ENCODE data around the gene NT5C3A.

NT5C3A gene

GRCh38 chr7:33043501-33044400 lies 18.8 kb downstream of the NT5C3A start:
- Histone ChIP-seq H3K36me3 (replicated peaks) (no peaks in the 10 kb centered on the region), H3K27ac (no peak overlapping the region), H3K4me3 (ENCODE audit: low read depth, low read length) (no peak overlapping the region), H3K27me3 (replicated peaks) (no peaks in the 10 kb centered on the region)
- in situ Hi-C loops (cut with HindIII; ENCODE audit: low pct_ligation_motif_present, low sequenced_read_pairs): no loop called here
- TF ChIP-seq CTCF (IDR thresholded peaks at IDR 0.05; ENCODE audit: low read depth, low read length, missing control alignments): no peak
- no peak for DNase-seq

GRCh38 chr7:33041631-33042428 lies 20.7 kb downstream of the NT5C3A start:
- TF ChIP-seq CTCF (IDR thresholded peaks at IDR 0.05; ENCODE audit: low read depth, low read length, missing control alignments): no peak
- Histone ChIP-seq H3K4me3 (ENCODE audit: low read depth, low read length) (no peak overlapping the region), H3K27ac (no peak overlapping the region), H3K27me3 (replicated peaks) (no peaks in the 10 kb centered on the region), H3K36me3 (replicated peaks) (no peaks in the 10 kb centered on the region)
- in situ Hi-C loops (cut with HindIII; ENCODE audit: low pct_ligation_motif_present, low sequenced_read_pairs): no loop called here
- no peak for DNase-seq

- in situ Hi-C loops (cut with HindIII; ENCODE audit: low pct_ligation_motif_present, low sequenced_read_pairs): no loop called here
- no peak for DNase-seq
- no peak for TF ChIP-seq CTCF (IDR thresholded peaks at IDR 0.05; ENCODE audit: low read depth, low read length, missing control alignments)
- no peaks in the 10 kb centered on the region for H3K36me3 ChIP-seq (replicated peaks)
- H3K27ac ChIP-seq: no peak overlapping the region
- H3K4me3 ChIP-seq (ENCODE audit: low read depth, low read length): no peak overlapping the region
- no peaks in the 10 kb centered on the region for H3K27me3 ChIP-seq (replicated peaks)
These were observed 21.6 kb downstream of the NT5C3A start for GRCh38 chr7:33040803-33041516.

GRCh38 chr7:33039903-33040292 lies 22.7 kb downstream of the NT5C3A start:
- TF ChIP-seq CTCF (IDR thresholded peaks at IDR 0.05; ENCODE audit: low read depth, low read length, missing control alignments): no peak
- H3K36me3 ChIP-seq (replicated peaks): no peaks in the 10 kb centered on the region
- in situ Hi-C loops (cut with HindIII; ENCODE audit: low pct_ligation_motif_present, low sequenced_read_pairs): no loop called here
- peak overlapping the region; percentile 15 for H3K27ac ChIP-seq
- no peak for DNase-seq
- peak overlapping the region; percentile 39 for H3K4me3 ChIP-seq (ENCODE audit: low read depth, low read length)
- H3K27me3 ChIP-seq (replicated peaks): no peaks in the 10 kb centered on the region

GRCh38 chr7:33039257-33039902 lies 23.2 kb downstream of the NT5C3A start:
- H3K27me3 ChIP-seq (replicated peaks): no peaks in the 10 kb centered on the region
- in situ Hi-C loops (cut with HindIII; ENCODE audit: low pct_ligation_motif_present, low sequenced_read_pairs): no loop called here
- H3K27ac ChIP-seq: peak overlapping the region; percentile 15
- DNase-seq: no peak
- H3K4me3 ChIP-seq (ENCODE audit: low read depth, low read length): peak overlapping the region; percentile 39
- no peaks in the 10 kb centered on the region for H3K36me3 ChIP-seq (replicated peaks)
- no peak for TF ChIP-seq CTCF (IDR thresholded peaks at IDR 0.05; ENCODE audit: low read depth, low read length, missing control alignments)

Measured in brain microvascular endothelial cell (primary cell).